Measurements from ENCODE around the gene ZIC5. TPM values are rescaled to one million over a fixed set of nuclear protein-coding genes. Genes with fewer than 3 reads are reported as not detected.

The ZIC5 gene
- not detected for total RNA-seq

DNA sequence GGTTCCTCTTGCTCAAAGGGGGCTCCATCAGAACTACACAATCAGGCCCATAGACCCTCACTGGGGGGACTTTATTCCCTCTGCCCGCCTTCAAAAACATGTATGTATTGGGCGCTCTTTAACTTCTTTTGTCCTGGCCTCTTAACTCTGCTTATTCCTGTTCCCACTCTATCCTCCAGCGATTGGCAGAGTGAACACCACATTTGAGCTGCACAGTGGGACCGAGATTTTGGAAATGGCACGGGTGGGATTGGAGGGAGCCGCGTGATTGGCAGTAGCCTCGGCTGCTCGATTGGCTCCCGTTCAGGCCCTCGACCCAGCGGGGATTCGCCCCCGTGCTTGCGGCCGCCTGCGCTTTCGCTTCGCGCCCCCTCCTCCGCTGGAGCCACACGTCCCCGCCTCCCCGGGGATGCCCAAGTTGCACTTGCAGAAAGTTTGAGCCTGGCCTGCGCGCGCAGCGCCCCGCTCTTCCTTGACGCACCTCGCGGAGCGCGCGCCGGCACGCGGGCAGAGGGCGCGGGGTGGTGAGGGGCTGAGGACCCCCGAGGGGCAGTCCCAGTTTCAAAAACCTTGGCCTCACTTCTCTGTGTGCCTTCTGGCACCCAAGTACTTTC, at the start of gene ZIC5:
TSS of gene ZIC5 (minus strand) at position 192 of the 614 bp plus-strand sequence. CDS start at position 28, 164 bp downstream.
- WGBS, 2 donors: 2 to 3% methylated on average over 14 to 21 of the region's 41 CpGs
- peak within 1 kb of the TSS in 1 of 4 donors; percentile 33 for H3K4me3 ChIP-seq
- TF ChIP-seq EP300 (IDR thresholded peaks at IDR 0.05): no peak
- TF ChIP-seq POLR2A (IDR thresholded peaks at IDR 0.05): no peak
- TF ChIP-seq, protein P1, sequence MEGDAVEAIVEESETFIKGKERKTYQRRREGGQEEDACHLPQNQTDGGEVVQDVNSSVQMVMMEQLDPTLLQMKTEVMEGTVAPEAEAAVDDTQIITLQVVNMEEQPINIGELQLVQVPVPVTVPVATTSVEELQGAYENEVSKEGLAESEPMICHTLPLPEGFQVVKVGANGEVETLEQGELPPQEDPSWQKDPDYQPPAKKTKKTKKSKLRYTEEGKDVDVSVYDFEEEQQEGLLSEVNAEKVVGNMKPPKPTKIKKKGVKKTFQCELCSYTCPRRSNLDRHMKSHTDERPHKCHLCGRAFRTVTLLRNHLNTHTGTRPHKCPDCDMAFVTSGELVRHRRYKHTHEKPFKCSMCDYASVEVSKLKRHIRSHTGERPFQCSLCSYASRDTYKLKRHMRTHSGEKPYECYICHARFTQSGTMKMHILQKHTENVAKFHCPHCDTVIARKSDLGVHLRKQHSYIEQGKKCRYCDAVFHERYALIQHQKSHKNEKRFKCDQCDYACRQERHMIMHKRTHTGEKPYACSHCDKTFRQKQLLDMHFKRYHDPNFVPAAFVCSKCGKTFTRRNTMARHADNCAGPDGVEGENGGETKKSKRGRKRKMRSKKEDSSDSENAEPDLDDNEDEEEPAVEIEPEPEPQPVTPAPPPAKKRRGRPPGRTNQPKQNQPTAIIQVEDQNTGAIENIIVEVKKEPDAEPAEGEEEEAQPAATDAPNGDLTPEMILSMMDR (IDR thresholded peaks at IDR 0.05): no peak
- H3K27me3 ChIP-seq: peaks cover 13 to 95% of the 10 kb centered on the region in 2 donors
- no peak within 1 kb of the TSS for H3K27ac ChIP-seq
- peaks cover 0 to 39% (median 23%) of the 10 kb centered on the region in 4 donors for H3K4me1 ChIP-seq
- DNase-seq (ENCODE audit: low spot score in 2 of 2): no peak
- no peaks in the 10 kb centered on the region for H3K36me3 ChIP-seq
- peaks cover 0 to 14% (median 0%) of the 10 kb centered on the region in 4 donors for H3K9me3 ChIP-seq

DNA sequence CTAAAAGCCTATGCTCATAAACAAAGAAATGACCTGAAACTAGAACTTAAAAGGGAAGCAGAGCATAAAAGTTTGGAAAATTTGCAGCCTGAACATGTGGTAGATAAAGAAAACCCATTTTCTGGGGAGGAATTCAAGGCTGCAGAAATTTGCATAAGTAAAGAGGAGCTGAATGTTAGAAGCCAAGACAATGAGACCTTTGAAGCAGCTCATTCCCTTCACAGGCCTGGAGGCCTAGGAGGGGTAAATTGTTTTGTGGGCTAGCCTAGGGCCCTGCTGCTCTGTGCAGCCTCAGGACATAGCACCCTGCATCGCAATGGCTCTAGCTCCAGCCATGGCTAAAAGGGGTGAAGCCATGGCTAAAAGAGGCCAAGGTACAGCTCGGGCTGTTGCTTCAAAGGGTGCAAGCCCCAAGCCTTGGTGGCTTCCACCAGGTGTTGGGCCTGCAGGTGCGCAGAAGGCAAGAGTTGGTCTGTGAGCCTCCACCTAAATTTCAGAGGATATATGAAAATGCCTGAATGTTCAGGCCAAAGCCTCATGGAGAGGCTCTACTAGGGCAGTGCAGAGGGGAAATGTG, 48.3 kb upstream of the ZIC5 start:
- Histone ChIP-seq H3K9me3 (no peaks in the 10 kb centered on the region), H3K4me3 (no peak overlapping the region), H3K27ac (no peak overlapping the region), H3K27me3 (no peaks in the 10 kb centered on the region), H3K4me1 (no peaks in the 10 kb centered on the region), H3K36me3 (no peaks in the 10 kb centered on the region)
- WGBS, 2 donors: 88 to 93% methylated on average over 3 of the region's 3 CpGs
- DNase-seq (ENCODE audit: low spot score in 2 of 2): no peak
- no peak for TF ChIP-seq EP300 (IDR thresholded peaks at IDR 0.05)
- TF ChIP-seq POLR2A (IDR thresholded peaks at IDR 0.05): no peak
- TF ChIP-seq, protein P1 (IDR thresholded peaks at IDR 0.05): no peak

DNA sequence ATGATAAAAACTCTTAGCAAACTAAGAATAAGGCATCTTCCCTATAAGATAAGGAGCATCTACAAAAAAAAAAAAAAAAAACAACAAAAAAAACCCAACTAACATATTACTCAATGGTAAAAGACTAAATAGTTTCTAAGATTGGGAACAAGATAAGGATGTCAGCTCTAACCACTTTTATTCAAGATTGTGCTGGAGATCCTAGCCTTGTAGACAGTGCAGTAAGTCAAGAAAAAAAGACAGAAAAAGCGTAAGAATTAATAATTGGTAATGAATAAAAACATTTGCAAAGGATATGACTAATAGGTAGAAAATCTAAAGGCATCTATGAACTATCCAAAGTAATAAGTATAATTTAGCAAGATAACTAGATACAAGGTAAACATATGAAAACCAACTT, 43.1 kb upstream of the ZIC5 start:
- no peaks in the 10 kb centered on the region for H3K4me1 ChIP-seq
- no peaks in the 10 kb centered on the region for H3K36me3 ChIP-seq
- DNase-seq (ENCODE audit: low spot score in 2 of 2): no peak
- H3K27ac ChIP-seq: no peak overlapping the region
- H3K4me3 ChIP-seq: no peak overlapping the region
- H3K9me3 ChIP-seq: no peaks in the 10 kb centered on the region
- no peaks in the 10 kb centered on the region for H3K27me3 ChIP-seq
- TF ChIP-seq EP300 (IDR thresholded peaks at IDR 0.05): no peak
- TF ChIP-seq, protein P1 (IDR thresholded peaks at IDR 0.05): no peak
- no peak for TF ChIP-seq POLR2A (IDR thresholded peaks at IDR 0.05)
- WGBS, 2 donors: 83 to 91% methylated on average over 1 of the region's 1 CpG

DNA sequence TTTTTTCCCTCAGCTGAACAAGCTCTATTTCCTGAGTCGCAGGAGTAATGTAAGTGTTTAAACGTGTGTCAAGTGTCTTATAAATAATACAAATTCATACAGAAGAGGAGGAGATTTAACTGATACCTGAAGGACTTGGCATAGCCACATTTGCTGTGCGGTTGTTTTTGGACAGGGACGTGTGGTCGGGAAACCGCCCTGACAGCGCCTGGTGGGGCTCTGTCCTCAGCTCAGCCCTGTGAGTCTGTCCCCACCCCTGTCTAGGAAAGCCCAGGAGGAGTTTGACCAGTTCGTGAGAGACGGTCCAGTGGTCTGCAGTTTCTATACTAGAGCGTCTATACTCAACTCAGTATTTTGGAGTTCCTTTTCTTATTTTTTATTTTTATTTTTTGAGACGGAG, 26.7 kb upstream of the ZIC5 start:
- H3K4me3 ChIP-seq: no peak overlapping the region
- DNase-seq (ENCODE audit: low spot score in 2 of 2): no peak
- TF ChIP-seq, protein P1 (IDR thresholded peaks at IDR 0.05): no peak
- no peak for TF ChIP-seq EP300 (IDR thresholded peaks at IDR 0.05)
- TF ChIP-seq POLR2A (IDR thresholded peaks at IDR 0.05): no peak
- WGBS, 2 donors: 81 to 89% methylated on average over 11 of the region's 11 CpGs
- H3K27me3 ChIP-seq: peaks cover 13 to 87% of the 10 kb centered on the region in 2 donors
- H3K9me3 ChIP-seq: peaks cover 0 to 8% (median 0%) of the 10 kb centered on the region in 4 donors
- H3K36me3 ChIP-seq: no peaks in the 10 kb centered on the region
- H3K27ac ChIP-seq: no peak overlapping the region
- H3K4me1 ChIP-seq: peaks cover 0 to 12% (median 0%) of the 10 kb centered on the region in 4 donors

DNA sequence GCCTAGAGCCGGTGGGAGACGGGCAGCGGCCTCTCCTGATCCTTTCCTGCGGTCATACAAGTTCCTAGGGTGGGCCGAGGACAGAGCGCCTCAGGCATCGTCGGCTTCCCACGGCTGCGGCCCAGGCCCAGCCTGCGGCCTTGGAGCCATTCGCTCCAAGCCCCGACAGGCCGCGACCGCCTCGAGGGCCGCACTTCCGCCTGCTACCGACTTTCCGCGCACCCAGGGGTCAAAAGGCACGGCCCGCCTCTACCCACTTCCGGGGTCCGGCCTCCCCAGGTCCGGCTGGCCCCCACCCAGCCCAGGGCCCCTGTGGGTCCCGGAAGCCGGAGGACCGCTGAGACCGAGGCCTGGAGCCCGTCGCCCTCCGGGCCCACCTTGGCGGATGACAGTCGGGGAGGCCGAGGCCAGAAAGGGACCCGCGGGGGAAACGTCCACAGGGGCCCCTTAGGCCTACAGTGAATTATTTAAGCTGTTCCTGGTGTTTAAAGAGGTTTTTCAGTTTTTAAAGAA, 26.2 kb upstream of the ZIC5 start:
- no peak for DNase-seq (ENCODE audit: low spot score in 2 of 2)
- Histone ChIP-seq H3K4me3 (no peak overlapping the region), H3K4me1 (peaks cover 0 to 12% (median 0%) of the 10 kb centered on the region in 4 donors), H3K36me3 (no peaks in the 10 kb centered on the region), H3K9me3 (peaks cover 0 to 7% (median 0%) of the 10 kb centered on the region in 4 donors), H3K27ac (no peak overlapping the region), H3K27me3 (peaks cover 13 to 87% of the 10 kb centered on the region in 2 donors)
- WGBS, 2 donors: 47 to 66% methylated on average over 18 to 28 of the region's 40 CpGs
- TF ChIP-seq EP300 (IDR thresholded peaks at IDR 0.05) (no peak), POLR2A (IDR thresholded peaks at IDR 0.05) (no peak)
- TF ChIP-seq, protein P1 (IDR thresholded peaks at IDR 0.05): no peak
